Measurements from ENCODE around the gene IQGAP3. TPM values are rescaled to one million over a fixed set of nuclear protein-coding genes. Genes with fewer than 3 reads are reported as not detected.

The IQGAP3 gene
- total RNA-seq, 1 donor from 2014 or later, result 3.7 TPM

DNA sequence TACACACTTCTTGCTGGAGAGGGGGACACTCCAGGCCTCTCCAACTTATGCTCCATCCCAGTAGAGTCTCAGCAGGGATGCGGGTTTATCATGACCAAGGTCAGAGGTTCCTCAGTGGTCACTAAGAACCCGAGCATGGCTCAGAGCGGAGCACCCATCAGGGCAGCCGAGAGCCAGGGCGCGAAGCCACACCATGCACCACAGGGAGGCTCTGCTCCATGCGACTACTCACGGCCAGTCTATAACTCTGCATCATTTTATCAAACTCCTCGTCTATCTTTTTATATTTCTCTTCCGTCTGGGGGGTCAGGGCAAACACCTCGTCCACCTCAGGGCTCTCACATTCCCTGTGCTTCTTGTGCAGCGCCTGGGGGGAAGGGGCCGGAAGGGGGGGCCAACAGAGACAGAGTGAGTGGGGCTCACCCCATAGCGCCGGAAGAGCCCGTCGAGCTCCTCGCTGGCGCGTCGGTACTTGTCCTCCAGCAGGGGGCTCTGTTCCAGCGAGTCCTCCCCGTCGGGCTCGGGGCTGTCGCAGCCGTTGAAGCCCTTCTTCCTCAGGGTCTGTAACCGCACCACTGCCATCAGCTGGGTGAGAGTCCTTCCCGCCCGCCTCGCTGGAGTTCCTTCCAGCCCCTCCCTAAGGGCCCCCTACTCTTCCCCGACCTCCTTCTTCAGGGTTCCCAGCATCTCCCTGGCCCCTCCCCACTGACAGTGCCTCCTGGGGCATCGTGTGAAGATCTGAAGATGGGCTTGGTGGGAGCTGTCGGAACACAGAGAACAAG is 91.8 kb downstream of the IQGAP3 start:
- peaks cover 96 to 99% (median 96%) of the 10 kb centered on the region in 3 donors for H3K4me1 ChIP-seq (ENCODE audit: control insufficient read depth in 3 of 3, insufficient read depth in 3 of 3, low read length in 3 of 3)
- H3K36me3 ChIP-seq (ENCODE audit: control insufficient read depth in 3 of 3, insufficient read depth in 3 of 3, low read length in 3 of 3), result peaks cover 76 to 83% (median 76%) of the 10 kb centered on the region in 3 donors
- H3K27ac ChIP-seq (ENCODE audit: low read depth, low read length), result peak overlapping the region; percentile 94
- H3K4me3 ChIP-seq (ENCODE audit: low read length in 3 of 3), result peak overlapping the region in 1 of 3 donors; percentile 14
- no peaks in the 10 kb centered on the region for H3K9me3 ChIP-seq (ENCODE audit: control insufficient read depth in 3 of 3, low read length in 3 of 3)
- peak overlapping the region in 2 of 3 donors; percentile 33 to 52 for H3K9ac ChIP-seq (ENCODE audit: low read depth in 1 of 3, low read length in 3 of 3)
- H3K27me3 ChIP-seq (ENCODE audit: control insufficient read depth in 3 of 3, insufficient read depth in 3 of 3, low read length in 3 of 3), result no peaks in the 10 kb centered on the region

DNA sequence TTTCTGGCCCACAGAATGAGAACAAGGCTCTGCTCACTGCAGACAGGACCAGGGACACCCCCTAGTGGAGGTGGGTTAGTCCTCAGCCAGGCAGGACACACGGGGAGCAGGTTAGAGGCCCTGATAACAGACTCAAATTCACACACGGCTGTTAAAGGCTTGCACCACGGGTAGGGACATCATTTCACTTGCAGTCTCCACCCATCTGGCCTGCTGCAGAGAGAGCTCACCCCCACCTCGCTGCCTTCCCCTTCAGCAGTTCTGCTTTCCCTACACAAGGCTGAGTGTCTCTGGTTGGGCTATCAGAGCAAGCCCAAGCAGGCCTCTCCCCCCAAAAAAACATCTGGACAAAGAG is 92.4 kb downstream of the IQGAP3 start:
- H3K4me1 ChIP-seq (ENCODE audit: control insufficient read depth in 3 of 3, insufficient read depth in 3 of 3, low read length in 3 of 3), result peaks cover 96 to 100% (median 98%) of the 10 kb centered on the region in 3 donors
- H3K27ac ChIP-seq (ENCODE audit: low read depth, low read length), result peak overlapping the region; percentile 94
- no peaks in the 10 kb centered on the region for H3K27me3 ChIP-seq (ENCODE audit: control insufficient read depth in 3 of 3, insufficient read depth in 3 of 3, low read length in 3 of 3)
- H3K9me3 ChIP-seq (ENCODE audit: control insufficient read depth in 3 of 3, low read length in 3 of 3), result no peaks in the 10 kb centered on the region
- H3K36me3 ChIP-seq (ENCODE audit: control insufficient read depth in 3 of 3, insufficient read depth in 3 of 3, low read length in 3 of 3), result peaks cover 82 to 85% (median 82%) of the 10 kb centered on the region in 3 donors
- H3K9ac ChIP-seq (ENCODE audit: low read depth in 1 of 3, low read length in 3 of 3), result peak overlapping the region in 1 of 3 donors; percentile 33
- H3K4me3 ChIP-seq (ENCODE audit: low read length in 3 of 3), result peak overlapping the region in 1 of 3 donors; percentile 14

DNA sequence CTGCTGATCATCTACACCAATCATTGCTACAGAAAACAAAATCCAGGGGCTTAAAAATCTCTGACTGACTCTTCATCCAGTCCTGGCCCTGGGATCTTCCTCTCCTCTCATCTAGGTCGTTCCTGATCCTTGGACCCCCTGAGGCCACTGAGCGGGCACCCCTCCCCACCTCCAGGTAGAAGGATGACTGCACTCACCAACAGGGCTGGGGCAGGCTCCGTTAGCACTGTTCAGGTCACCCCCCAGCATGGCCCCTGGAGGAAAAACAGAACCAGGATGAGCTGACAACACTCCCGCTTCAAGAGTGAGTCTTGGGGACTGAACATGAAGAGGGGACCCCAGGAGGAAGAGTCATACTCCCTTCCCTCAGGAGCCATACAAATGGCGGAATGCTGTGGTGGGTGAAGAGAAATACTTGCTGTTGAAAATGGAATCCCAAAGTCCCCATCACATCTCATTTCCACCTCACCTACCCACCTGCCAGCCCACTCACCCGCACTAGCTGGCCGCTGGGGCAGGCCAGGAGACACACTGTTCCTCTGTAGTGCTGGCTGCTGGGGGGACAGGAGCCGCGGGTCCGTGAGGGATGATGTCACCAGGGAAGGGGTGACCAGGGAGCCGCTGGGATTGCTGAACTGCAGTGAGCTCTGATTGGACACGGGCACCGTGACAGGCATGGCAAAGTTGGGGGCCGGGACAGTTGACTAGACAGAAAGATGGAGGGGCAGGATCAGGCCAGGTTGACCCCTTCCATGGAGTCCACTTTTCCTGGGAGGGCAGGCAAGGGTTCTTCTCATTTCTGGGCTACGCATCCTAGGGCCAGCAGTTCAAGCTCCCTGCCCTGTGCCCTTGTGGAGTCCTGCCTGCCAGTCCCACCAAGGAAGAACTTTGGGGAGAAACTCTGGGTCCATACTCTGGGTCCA is 93.0 kb downstream of the IQGAP3 start:
- H3K36me3 ChIP-seq (ENCODE audit: control insufficient read depth in 3 of 3, insufficient read depth in 3 of 3, low read length in 3 of 3), result peaks cover 87 to 88% (median 88%) of the 10 kb centered on the region in 3 donors
- H3K4me1 ChIP-seq (ENCODE audit: control insufficient read depth in 3 of 3, insufficient read depth in 3 of 3, low read length in 3 of 3), result peaks cover 92 to 100% (median 98%) of the 10 kb centered on the region in 3 donors
- H3K9ac ChIP-seq (ENCODE audit: low read depth in 1 of 3, low read length in 3 of 3), result peak overlapping the region; percentile 7 to 33 (median 23)
- H3K27ac ChIP-seq (ENCODE audit: low read depth, low read length), result peak overlapping the region; percentile 94
- H3K9me3 ChIP-seq (ENCODE audit: control insufficient read depth in 3 of 3, low read length in 3 of 3), result no peaks in the 10 kb centered on the region
- H3K27me3 ChIP-seq (ENCODE audit: control insufficient read depth in 3 of 3, insufficient read depth in 3 of 3, low read length in 3 of 3), result no peaks in the 10 kb centered on the region
- H3K4me3 ChIP-seq (ENCODE audit: low read length in 3 of 3), result no peak overlapping the region

- peak overlapping the region; percentile 36 to 83 (median 69) for H3K9ac ChIP-seq (ENCODE audit: low read depth in 1 of 3, low read length in 3 of 3)
- H3K4me1 ChIP-seq (ENCODE audit: control insufficient read depth in 3 of 3, insufficient read depth in 3 of 3, low read length in 3 of 3), result peaks cover 82 to 100% (median 96%) of the 10 kb centered on the region in 3 donors
- no peaks in the 10 kb centered on the region for H3K9me3 ChIP-seq (ENCODE audit: control insufficient read depth in 3 of 3, low read length in 3 of 3)
- H3K27me3 ChIP-seq (ENCODE audit: control insufficient read depth in 3 of 3, insufficient read depth in 3 of 3, low read length in 3 of 3), result no peaks in the 10 kb centered on the region
- H3K27ac ChIP-seq (ENCODE audit: low read depth, low read length), result peak overlapping the region; percentile 94
- peaks cover 94 to 97% (median 97%) of the 10 kb centered on the region in 3 donors for H3K36me3 ChIP-seq (ENCODE audit: control insufficient read depth in 3 of 3, insufficient read depth in 3 of 3, low read length in 3 of 3)
- no peak overlapping the region for H3K4me3 ChIP-seq (ENCODE audit: low read length in 3 of 3)
Observed at GRCh38 chr1:156478250-156478627, 94.1 kb downstream of the IQGAP3 start.

DNA sequence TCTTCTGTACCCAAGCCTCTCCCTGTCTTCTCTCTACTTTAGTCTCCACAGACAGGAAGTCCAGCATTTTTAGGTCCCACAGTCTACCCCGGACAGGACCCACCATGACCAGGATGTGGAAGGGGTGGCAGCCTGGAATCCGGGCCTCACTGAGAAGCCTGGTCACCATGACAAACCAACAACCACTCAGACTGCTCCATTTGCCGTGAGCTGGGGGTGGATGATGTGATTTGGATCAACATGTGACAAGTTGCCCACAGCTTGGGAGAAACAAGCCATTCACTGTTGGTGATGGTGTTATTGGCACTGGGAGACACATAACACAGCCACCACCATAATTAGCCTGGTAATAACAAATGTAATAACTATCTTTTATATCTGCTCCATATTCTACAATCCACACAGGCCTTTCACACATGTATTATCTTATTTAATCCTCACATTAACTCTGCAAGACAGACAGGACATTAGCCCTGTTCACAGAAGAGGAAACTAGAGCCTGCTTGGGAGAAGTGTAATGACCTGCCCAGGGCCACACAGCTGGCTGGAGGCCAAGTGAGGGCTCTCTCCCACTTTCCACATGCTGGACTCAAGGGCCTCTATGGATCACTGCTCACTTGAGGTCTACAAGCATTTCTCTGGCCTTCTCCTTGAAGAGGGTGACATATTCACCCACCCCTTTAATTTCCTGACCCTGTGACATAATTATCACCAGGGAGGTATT is 94.7 kb downstream of the IQGAP3 start:
- Histone ChIP-seq H3K36me3 (ENCODE audit: control insufficient read depth in 3 of 3, insufficient read depth in 3 of 3, low read length in 3 of 3) (peaks cover 90 to 95% (median 94%) of the 10 kb centered on the region in 3 donors), H3K9me3 (ENCODE audit: control insufficient read depth in 3 of 3, low read length in 3 of 3) (no peaks in the 10 kb centered on the region), H3K4me3 (ENCODE audit: low read length in 3 of 3) (peak overlapping the region in 1 of 3 donors; percentile 37), H3K27ac (ENCODE audit: low read depth, low read length) (peak overlapping the region; percentile 94), H3K9ac (ENCODE audit: low read depth in 1 of 3, low read length in 3 of 3) (peak overlapping the region; percentile 36 to 83 (median 69)), H3K4me1 (ENCODE audit: control insufficient read depth in 3 of 3, insufficient read depth in 3 of 3, low read length in 3 of 3) (peaks cover 77 to 94% (median 94%) of the 10 kb centered on the region in 3 donors), H3K27me3 (ENCODE audit: control insufficient read depth in 3 of 3, insufficient read depth in 3 of 3, low read length in 3 of 3) (no peaks in the 10 kb centered on the region)

DNA sequence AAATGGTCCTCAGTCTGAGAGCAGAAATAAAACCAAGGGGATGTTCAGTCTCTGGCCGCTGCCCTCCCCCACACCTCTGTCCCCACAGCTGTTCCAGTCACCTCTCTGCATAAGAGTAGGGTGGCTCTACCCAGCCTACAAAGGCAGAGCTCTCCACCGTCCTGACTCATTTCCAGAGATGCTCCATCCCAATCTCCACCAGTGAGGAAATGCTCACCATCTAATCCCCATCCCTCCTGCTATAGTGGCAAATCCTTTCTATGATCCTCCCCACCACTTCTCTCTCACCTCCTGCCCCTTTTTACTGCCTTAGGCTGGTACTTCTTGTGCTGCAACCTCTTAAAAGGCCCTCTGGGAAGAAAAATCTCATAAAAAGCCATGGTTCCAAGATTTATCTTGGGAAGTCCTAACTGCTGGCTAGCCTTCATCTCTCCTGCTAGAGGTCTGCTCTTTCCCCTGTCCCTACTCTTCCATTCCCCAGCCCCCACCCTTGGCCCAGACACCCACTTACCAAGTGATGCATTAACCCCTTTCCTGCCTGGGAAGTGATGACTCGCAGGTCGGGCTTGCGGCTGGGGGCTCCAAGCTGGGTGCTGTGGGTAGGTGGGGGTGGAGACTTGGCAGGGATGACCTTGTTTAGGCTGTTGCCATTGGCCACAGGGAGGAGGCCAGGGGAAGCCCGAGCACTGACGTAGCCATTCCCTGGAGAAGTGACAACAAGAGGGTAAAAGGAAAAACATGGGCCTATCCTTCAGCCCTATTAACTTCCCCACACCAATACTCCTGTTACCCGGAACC is 95.7 kb downstream of the IQGAP3 start:
- H3K36me3 ChIP-seq (ENCODE audit: control insufficient read depth in 3 of 3, insufficient read depth in 3 of 3, low read length in 3 of 3), result peaks cover 87 to 93% (median 90%) of the 10 kb centered on the region in 3 donors
- peak overlapping the region; percentile 2 to 83 (median 69) for H3K9ac ChIP-seq (ENCODE audit: low read depth in 1 of 3, low read length in 3 of 3)
- no peaks in the 10 kb centered on the region for H3K27me3 ChIP-seq (ENCODE audit: control insufficient read depth in 3 of 3, insufficient read depth in 3 of 3, low read length in 3 of 3)
- peak overlapping the region in 2 of 3 donors; percentile 44 to 56 for H3K4me3 ChIP-seq (ENCODE audit: low read length in 3 of 3)
- no peaks in the 10 kb centered on the region for H3K9me3 ChIP-seq (ENCODE audit: control insufficient read depth in 3 of 3, low read length in 3 of 3)
- peaks cover 71 to 91% (median 91%) of the 10 kb centered on the region in 3 donors for H3K4me1 ChIP-seq (ENCODE audit: control insufficient read depth in 3 of 3, insufficient read depth in 3 of 3, low read length in 3 of 3)
- H3K27ac ChIP-seq (ENCODE audit: low read depth, low read length), result peak overlapping the region; percentile 94

GRCh38 chr1:156475568-156476500 is 96.5 kb downstream of the IQGAP3 start:
- peak overlapping the region in 2 of 3 donors; percentile 44 to 56 for H3K4me3 ChIP-seq (ENCODE audit: low read length in 3 of 3)
- peak overlapping the region; percentile 94 for H3K27ac ChIP-seq (ENCODE audit: low read depth, low read length)
- peak overlapping the region; percentile 69 to 83 (median 69) for H3K9ac ChIP-seq (ENCODE audit: low read depth in 1 of 3, low read length in 3 of 3)
- H3K9me3 ChIP-seq (ENCODE audit: control insufficient read depth in 3 of 3, low read length in 3 of 3), result no peaks in the 10 kb centered on the region
- H3K4me1 ChIP-seq (ENCODE audit: control insufficient read depth in 3 of 3, insufficient read depth in 3 of 3, low read length in 3 of 3), result peaks cover 67 to 90% (median 89%) of the 10 kb centered on the region in 3 donors
- no peaks in the 10 kb centered on the region for H3K27me3 ChIP-seq (ENCODE audit: control insufficient read depth in 3 of 3, insufficient read depth in 3 of 3, low read length in 3 of 3)
- H3K36me3 ChIP-seq (ENCODE audit: control insufficient read depth in 3 of 3, insufficient read depth in 3 of 3, low read length in 3 of 3), result peaks cover 83 to 89% (median 87%) of the 10 kb centered on the region in 3 donors

All from skeletal muscle tissue (tissue), 4 donors.